T-cell (primary cell): ENCODE measurements around the gene TTC31. TPM values are rescaled to one million over a fixed set of nuclear protein-coding genes. Genes with fewer than 3 reads are reported as not detected.

Experiments used
- ATAC-seq, 4 experiments: fragments of 200-7000 bp in 3 of 4; fragments of 150-1000 bp in 1 of 4; cut with Tn5 transposase; replicated peaks in 1 of 4; 1 replicate in 3 of 4; 2 replicates in 1 of 4; pipeline ENCODE4 v1.10.0; 2021; ENCODE audit warnings: moderate library complexity in 3 of 4, mild to moderate bottlenecking in 2 of 4, moderate number of reproducible peaks in 1 of 4
- CTCF ChIA-PET, 2 donors: fragments of 300-600 bp; sonication (Branson Sonifier 250); formaldehyde crosslinking; loops; one replicate each; lab custom pipeline; 2022; ENCODE audit warnings: antibody characterized with exemption in 2 of 2; lab: Charles Lee
- POLR2A ChIA-PET, 2 donors: fragments of 300-600 bp; sonication (Branson Sonifier 250); formaldehyde crosslinking; loops; one replicate each; lab custom pipeline; 2022; ENCODE audit warnings: antibody characterized with exemption in 2 of 2; lab: Charles Lee
- DNase-seq, 35 experiments: peaks; one replicate each; pipeline versions ENCODE4 v3.0.0 to v3.0.0-alpha.2; 2013 to 2023
- H3K27ac ChIP-seq: one replicate; pipeline ENCODE4 v1.5.1; 2013; ENCODE audit warnings: low read length
- H3K27me3 ChIP-seq, 2 experiments: replicated peaks in 1 of 2; 1 replicate in 1 of 2; 2 replicates in 1 of 2; pipeline versions ENCODE4 v1.6.1 to v1.7.0; 2013; ENCODE audit warnings: low read length in 1 of 2, mixed read lengths in 1 of 2; ENCODE audit not compliant: control insufficient read depth in 2 of 2, insufficient read depth in 2 of 2; ENCODE audit errors: extremely low read depth in 1 of 2
- H3K36me3 ChIP-seq, 2 donors: 1 replicate in 1 of 2; 2 replicates in 1 of 2; pipeline versions ENCODE4 v1.6.1 to v1.7.0; 2013; ENCODE audit warnings: low read length in 1 of 2; ENCODE audit not compliant: control insufficient read depth in 2 of 2, insufficient read depth in 1 of 2; ENCODE audit errors: extremely low read depth in 1 of 2
- H3K4me1 ChIP-seq, 2 experiments: 1 replicate in 1 of 2; 2 replicates in 1 of 2; pipeline versions ENCODE4 v1.6.1 to v1.7.0; 2013; ENCODE audit warnings: low read length in 2 of 2, mixed read lengths in 1 of 2; ENCODE audit not compliant: insufficient read depth in 2 of 2, control insufficient read depth in 1 of 2; ENCODE audit errors: extremely low read depth in 1 of 2
- H3K4me3 ChIP-seq, 2 donors: 1 replicate in 1 of 2; 2 replicates in 1 of 2; pipeline versions ENCODE4 v1.5.1 to v1.7.0; 2013; ENCODE audit warnings: mild to moderate bottlenecking in 2 of 2, low read length in 1 of 2, moderate library complexity in 1 of 2; ENCODE audit not compliant: control insufficient read depth in 1 of 2; ENCODE audit errors: extremely low read depth in 1 of 2
- H3K9me3 ChIP-seq: 2 replicates; pipeline ENCODE4 v1.7.0; 2013
- H3K27ac Mint-ChIP-seq, 2 donors: one replicate each; pipeline ENCODE4 v1.8.0; 2020 to 2021; ENCODE audit warnings: mild to moderate bottlenecking in 2 of 2, mixed read lengths in 2 of 2
- H3K27me3 Mint-ChIP-seq, 2 donors: one replicate each; pipeline ENCODE4 v1.8.0; 2021 to 2022; ENCODE audit warnings: mixed read lengths in 2 of 2
- H3K36me3 Mint-ChIP-seq: one replicate; pipeline ENCODE4 v1.8.0; 2021; ENCODE audit warnings: mixed read lengths
- H3K4me1 Mint-ChIP-seq, 3 donors: one replicate each; pipeline ENCODE4 v1.8.0; 2020 to 2022; ENCODE audit warnings: mixed read lengths in 3 of 3, mild to moderate bottlenecking in 1 of 3
- H3K4me3 Mint-ChIP-seq, 3 donors: one replicate each; pipeline ENCODE4 v1.8.0; 2020 to 2022; ENCODE audit warnings: mild to moderate bottlenecking in 3 of 3, mixed read lengths in 3 of 3, moderate library complexity in 3 of 3
- H3K9me3 Mint-ChIP-seq, 3 donors: one replicate each; pipeline ENCODE4 v1.8.0; 2020 to 2022; ENCODE audit warnings: mixed read lengths in 3 of 3
- WGBS: methylation state at CpG from one replicate; pipeline ENCODE4 v1.1.5; 2013; ENCODE audit warnings: missing lambda C conversion rate; ENCODE audit not compliant: insufficient coverage; 5-methylcytosine and 5-hydroxymethylcytosine counted together
- total RNA-seq, 35 experiments: library from RNA in 6 of 35; stranded (reverse) in 6 of 35; fragments of 120-200 nt in 1 of 35; gene quantifications; one replicate each; pipeline versions ENCODE4 v1.2.1 to v1.2.4 and lab custom pipeline; 2013 to 2026

The TTC31 gene
- total RNA-seq, 5 donors from 2014 or later (not counting 1 experiment from before 2014, with no cell fraction given), result 33.1 to 45.8 (median 44.6) TPM

DNA sequence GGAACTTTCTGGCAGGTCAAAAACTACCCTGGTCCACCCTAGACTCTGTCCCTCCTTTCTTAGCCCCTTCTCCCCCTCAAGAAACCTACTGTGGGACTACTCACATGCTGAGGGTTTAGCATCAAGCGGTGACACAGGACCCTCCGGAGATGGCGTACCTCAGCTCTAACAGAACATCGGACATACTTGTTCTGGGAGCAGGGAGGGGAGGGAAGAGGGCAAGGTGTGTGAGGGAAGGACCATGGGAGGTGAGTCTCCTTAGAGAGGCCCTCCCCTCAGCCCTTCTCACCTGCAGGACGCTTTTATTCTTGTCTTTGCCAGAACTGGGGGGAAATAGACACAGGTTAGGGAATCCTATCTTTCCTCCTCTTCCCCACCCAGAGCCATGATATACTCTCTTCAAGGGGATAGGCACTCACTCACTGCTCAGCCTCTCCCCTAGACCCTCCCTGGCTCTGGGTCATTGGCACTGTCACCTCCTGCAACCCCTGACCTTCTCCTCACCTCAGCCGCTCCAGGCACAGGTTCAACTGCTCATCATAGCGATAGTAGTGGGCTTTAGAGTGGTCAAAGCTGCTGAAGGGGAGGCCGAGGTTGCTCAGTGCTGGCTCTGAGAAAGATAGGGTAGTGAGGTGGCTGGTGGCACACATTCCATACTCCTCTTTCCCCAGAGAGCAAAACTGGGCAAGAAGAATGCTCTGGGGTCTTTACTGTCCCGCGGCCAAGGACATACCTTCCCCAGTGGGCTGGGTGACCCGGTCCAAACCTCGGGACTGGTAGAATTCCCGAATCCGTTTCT, 22.8 kb downstream of the TTC31 start:
- WGBS, result no CpG with 5 or more reads among the region's 14 CpGs
- POLR2A ChIA-PET, result no interaction called here
- Mint-ChIP-seq H3K36me3 (peaks cover 29% of the 10 kb centered on the region), H3K27me3 (peaks cover 38 to 53% of the 10 kb centered on the region in 2 donors), H3K27ac (no peak overlapping the region), H3K9me3 (no peaks in the 10 kb centered on the region), H3K4me3 (peak overlapping the region in 1 of 3 donors; percentile 94), H3K4me1 (peaks cover 47 to 64% (median 54%) of the 10 kb centered on the region in 3 donors)
- CTCF ChIA-PET, result no interaction called here
- no peak overlapping the region for H3K4me3 ChIP-seq
- no peaks in the 10 kb centered on the region for H3K9me3 ChIP-seq
- peaks cover 20 to 64% of the 10 kb centered on the region in 2 experiments for H3K27me3 ChIP-seq
- H3K36me3 ChIP-seq, result peaks cover 9 to 15% of the 10 kb centered on the region in 2 donors
- DNase-seq (no peak), ATAC-seq (no peak)
- no peak overlapping the region for H3K27ac ChIP-seq
- H3K4me1 ChIP-seq, result peaks cover 11 to 53% of the 10 kb centered on the region in 2 experiments

DNA sequence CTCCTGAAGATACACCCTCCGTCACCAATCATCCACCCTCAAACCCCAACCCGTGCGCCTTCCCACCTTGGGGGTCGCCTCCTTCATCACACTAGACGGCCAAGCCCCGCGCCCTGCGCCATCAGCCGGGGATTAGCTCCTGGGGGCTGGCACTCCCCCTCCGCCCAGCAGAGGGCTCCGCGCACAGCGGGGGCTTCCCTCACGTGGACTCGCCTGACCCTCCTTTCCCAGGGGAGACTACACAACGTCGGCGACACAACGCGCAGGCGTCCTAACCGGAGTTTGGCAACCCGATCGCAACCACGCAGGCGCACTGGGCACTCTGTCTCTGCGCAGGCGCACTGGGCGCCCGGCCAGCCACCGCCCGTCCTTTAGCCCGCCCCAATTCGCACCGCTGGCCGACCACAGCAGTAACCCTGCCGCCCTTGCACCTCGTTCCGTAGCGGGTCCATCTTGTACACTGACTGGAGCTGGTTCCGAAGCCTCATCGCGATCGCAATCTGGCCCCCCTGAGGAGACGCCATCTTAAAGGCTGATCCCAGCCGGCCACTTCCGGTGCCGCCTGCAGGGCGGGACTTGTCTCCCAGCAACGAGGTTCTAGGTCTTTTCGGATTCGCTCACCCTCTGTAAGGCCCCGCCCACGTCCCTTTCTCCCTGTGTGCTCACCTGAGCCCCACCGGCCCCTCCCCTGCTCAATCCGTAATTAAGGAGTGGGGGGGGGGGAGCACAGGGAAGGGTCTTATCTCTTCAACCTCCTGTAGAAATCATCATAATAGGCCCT, 24.5 kb downstream of the TTC31 start, which contains the start of gene PCGF1:
Gene PCGF1, minus strand, starts transcription at position 551 of the 781 bp plus-strand sequence. Its CDS starts 27 bp downstream, at position 524.
- H3K9me3 ChIP-seq, result no peaks in the 10 kb centered on the region
- peaks cover 9 to 15% of the 10 kb centered on the region in 2 donors for H3K36me3 ChIP-seq
- Mint-ChIP-seq H3K4me3 (peak within 1 kb of the TSS; percentile 94 to 100 (median 95)), H3K9me3 (no peaks in the 10 kb centered on the region), H3K27me3 (peaks cover 30 to 47% of the 10 kb centered on the region in 2 donors), H3K27ac (peak within 1 kb of the TSS; percentile 100), H3K4me1 (peaks cover 41 to 57% (median 51%) of the 10 kb centered on the region in 3 donors), H3K36me3 (peaks cover 29% of the 10 kb centered on the region)
- ChIA-PET POLR2A (interaction anchor here in 1 of 2 donors (0.6 kb wide), 1 partner anchor 307 kb away, joined by 4 read pairs; no protein-coding TSS in a partner anchor), CTCF (interaction anchor here (0.6 to 1.4 kb wide), 4 partner anchors 23 to 481 kb away, joined by 3 to 7 read pairs (median 6); partner anchors contain the start of genes CCDC142 (in 1 of the 2) and TTC31 (in 1 of the 2))
- H3K4me3 ChIP-seq, result peak within 1 kb of the TSS; percentile 95 to 99
- WGBS, result under 1% methylated on average over 49 of the region's 56 CpGs
- H3K4me1 ChIP-seq, result peaks cover 11 to 47% of the 10 kb centered on the region in 2 experiments
- peak; percentile 93 to 95 (median 94) for ATAC-seq
- peak within 1 kb of the TSS; percentile 95 for H3K27ac ChIP-seq
- peak; percentile 92 to 100 (median 98) for DNase-seq
- peaks cover 14 to 62% of the 10 kb centered on the region in 2 experiments for H3K27me3 ChIP-seq

DNA sequence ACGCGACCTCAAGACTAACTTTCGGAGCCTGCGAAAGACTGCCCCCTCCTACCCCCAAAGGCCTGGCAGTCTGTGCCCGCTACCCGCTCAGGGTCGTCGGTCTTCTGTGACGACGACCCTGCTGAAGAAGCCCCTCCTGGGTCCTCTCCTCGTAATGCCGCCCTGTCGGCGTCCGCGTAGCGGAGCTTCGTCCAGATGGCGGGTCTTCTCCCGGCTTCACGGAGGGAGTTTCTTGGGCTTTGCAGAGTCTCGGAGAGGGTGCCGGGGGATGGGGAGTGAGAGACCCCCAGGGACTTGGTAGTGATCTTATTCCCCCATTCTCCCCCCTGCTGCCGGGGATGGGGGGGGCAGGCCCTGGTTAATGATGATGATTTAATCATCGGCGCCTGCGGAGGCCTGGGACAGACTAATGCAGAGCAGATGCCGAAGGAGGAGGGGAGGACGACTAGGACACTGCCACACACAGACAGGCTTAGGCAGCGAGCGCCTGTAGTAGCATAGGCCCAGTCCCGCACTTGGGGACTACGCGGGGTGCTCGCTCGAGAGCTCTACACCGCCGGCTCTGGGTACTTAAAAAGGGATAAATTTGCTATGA, 25.1 kb downstream of the TTC31 start:
- peaks cover 41 to 53% (median 45%) of the 10 kb centered on the region in 3 donors for H3K4me1 Mint-ChIP-seq
- Histone ChIP-seq H3K27ac (peak overlapping the region; percentile 95), H3K4me3 (peak overlapping the region; percentile 95 to 99), H3K27me3 (peaks cover 14 to 60% of the 10 kb centered on the region in 2 experiments), H3K36me3 (peaks cover 9 to 15% of the 10 kb centered on the region in 2 donors), H3K9me3 (no peaks in the 10 kb centered on the region), H3K4me1 (peaks cover 11 to 40% of the 10 kb centered on the region in 2 experiments)
- peak overlapping the region; percentile 94 to 100 (median 95) for H3K4me3 Mint-ChIP-seq
- POLR2A ChIA-PET, result interaction anchor here (0.5 to 1.6 kb wide), 2 partner anchors 22 to 881 kb away, joined by 3 to 7 read pairs; partner anchors contain the start of gene HTRA2 (in 1 of the 2)
- peaks cover 31 to 48% of the 10 kb centered on the region in 2 donors for H3K27me3 Mint-ChIP-seq
- DNase-seq (peak in 2 of 35 experiments; percentile 24 to 38), ATAC-seq (peak in 1 of 4 experiments; percentile 0)
- peaks cover 29% of the 10 kb centered on the region for H3K36me3 Mint-ChIP-seq
- H3K9me3 Mint-ChIP-seq, result no peaks in the 10 kb centered on the region
- WGBS, result 39% methylated on average over 16 of the region's 38 CpGs
- CTCF ChIA-PET, result interaction anchor here (0.5 to 1.1 kb wide), 2 partner anchors 22 to 101 kb away, joined by 3 read pairs; no protein-coding TSS in a partner anchor
- H3K27ac Mint-ChIP-seq, result peak overlapping the region; percentile 100

DNA sequence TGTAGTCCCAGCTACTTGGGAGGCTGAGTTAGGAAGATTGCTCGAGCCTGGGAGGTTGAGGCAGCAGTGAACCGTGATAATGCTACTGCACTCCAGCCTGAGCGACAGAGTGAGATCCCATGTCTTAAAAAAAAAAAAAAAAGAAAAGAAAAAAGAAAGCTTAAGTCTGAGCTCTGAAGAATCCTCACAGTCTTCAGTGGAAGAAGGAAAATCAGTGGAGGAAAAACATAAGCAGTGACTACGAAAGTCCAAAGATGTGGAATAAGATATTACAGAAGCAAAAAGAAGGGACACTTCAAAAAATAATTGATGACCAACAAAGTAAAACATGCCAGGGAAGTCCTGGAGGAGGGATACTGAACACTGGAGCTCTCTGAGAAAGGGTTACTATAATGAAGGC, 27.4 kb downstream of the TTC31 start:
- Mint-ChIP-seq H3K4me3 (no peak overlapping the region), H3K9me3 (no peaks in the 10 kb centered on the region), H3K27ac (no peak overlapping the region), H3K27me3 (peaks cover 20 to 36% of the 10 kb centered on the region in 2 donors), H3K36me3 (peaks cover 15% of the 10 kb centered on the region), H3K4me1 (peaks cover 30 to 45% (median 33%) of the 10 kb centered on the region in 3 donors)
- no CpG with 5 or more reads among the region's 4 CpGs for WGBS
- Histone ChIP-seq H3K27ac (no peak overlapping the region), H3K9me3 (no peaks in the 10 kb centered on the region), H3K36me3 (peaks cover 6 to 8% of the 10 kb centered on the region in 2 donors), H3K27me3 (peaks cover 7 to 62% of the 10 kb centered on the region in 2 experiments), H3K4me3 (no peak overlapping the region), H3K4me1 (peaks cover 15 to 48% of the 10 kb centered on the region in 2 experiments)
- ATAC-seq (no peak), DNase-seq (no peak)
- CTCF ChIA-PET, result interaction anchor here in 1 of 2 donors (0.5 kb wide), 1 partner anchor 128 kb away, joined by 3 read pairs; no protein-coding TSS in a partner anchor
- POLR2A ChIA-PET, result interaction anchor here (0.6 kb wide), 2 partner anchors 39 to 292 kb away, joined by 3 to 4 read pairs; no protein-coding TSS in a partner anchor

DNA sequence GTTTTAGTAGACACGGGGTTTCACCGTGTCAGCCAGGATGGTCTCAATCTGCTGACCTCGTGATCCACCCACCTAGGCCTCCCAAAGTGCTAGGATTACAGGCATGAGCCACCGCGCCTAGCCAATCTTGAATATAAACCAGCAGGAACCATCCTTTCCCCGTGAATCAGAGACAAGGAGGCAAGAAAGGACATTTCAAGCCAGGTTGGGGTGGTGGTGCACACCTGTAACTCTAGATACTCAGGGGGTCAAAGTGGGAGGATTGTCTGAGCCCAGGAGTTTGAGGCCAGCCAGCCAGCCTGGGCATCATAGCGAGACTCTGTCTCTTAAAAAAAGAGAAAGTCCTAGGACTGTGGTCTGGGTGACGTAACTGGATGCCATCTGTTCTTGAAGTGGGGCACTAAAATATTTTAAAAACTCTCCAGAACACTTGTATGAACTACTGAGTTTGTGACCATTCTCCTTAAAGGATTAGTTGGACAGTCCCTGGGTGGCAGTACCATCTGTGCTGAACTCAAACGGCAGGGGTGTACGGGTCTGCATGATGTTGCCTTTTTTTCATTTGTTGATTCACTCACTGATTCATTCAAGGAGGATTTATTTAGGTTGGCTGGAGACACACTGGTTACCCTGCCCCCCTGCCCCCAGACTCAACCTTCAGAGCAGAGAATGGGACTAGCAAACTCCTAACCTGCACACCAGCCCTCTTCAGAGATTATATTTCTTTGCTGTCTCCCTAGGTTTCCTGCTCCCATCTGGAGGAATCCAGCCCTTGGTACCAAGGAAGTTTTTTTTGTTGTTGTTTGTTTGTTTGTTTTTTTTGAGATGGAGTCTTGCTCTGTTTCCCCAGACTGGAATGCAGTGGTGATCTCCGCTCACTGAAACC, 28.5 kb downstream of the TTC31 start:
- H3K36me3 Mint-ChIP-seq, result peaks cover 8% of the 10 kb centered on the region
- H3K27ac Mint-ChIP-seq, result peak overlapping the region in 1 of 2 donors; percentile 19
- Histone ChIP-seq H3K4me1 (peaks cover 14 to 49% of the 10 kb centered on the region in 2 experiments), H3K27ac (no peak overlapping the region), H3K27me3 (peaks cover 7 to 63% of the 10 kb centered on the region in 2 experiments), H3K36me3 (no peaks in the 10 kb centered on the region), H3K9me3 (no peaks in the 10 kb centered on the region), H3K4me3 (no peak overlapping the region)
- peaks cover 23 to 36% of the 10 kb centered on the region in 2 donors for H3K27me3 Mint-ChIP-seq
- no peak overlapping the region for H3K4me3 Mint-ChIP-seq
- no peak for ATAC-seq
- ChIA-PET CTCF (no interaction called here), POLR2A (no interaction called here)
- DNase-seq, result no peak
- H3K9me3 Mint-ChIP-seq, result no peaks in the 10 kb centered on the region
- WGBS, result 58% methylated on average over 3 of the region's 11 CpGs
- H3K4me1 Mint-ChIP-seq, result peaks cover 33 to 45% (median 36%) of the 10 kb centered on the region in 3 donors
